GM23338 (cell line): ENCODE data around the gene MTFR1L. TPM values are rescaled to one million over a fixed set of nuclear protein-coding genes. Genes with fewer than 3 reads are reported as not detected.

Experiments
- ATAC-seq: fragments of 200-7000 bp; cut with Tn5 transposase; 3 replicates; pipeline ENCODE4 v1.9.1; 2020
- DNase-seq: peaks from one replicate; pipeline ENCODE4 v3.0.0-alpha.2; 2015; ENCODE audit warnings: low spot score
- H2AFZ ChIP-seq: fragments of 200-600 bp; sonication (generic); 2 replicates; pipeline ENCODE4 v1.8.0; 2016; ENCODE audit warnings: antibody characterized with exemption, mild to moderate bottlenecking, moderate library complexity
- H3F3A ChIP-seq: fragments of 200-600 bp; sonication (generic); replicated peaks from 2 replicates; pipeline ENCODE4 v1.8.0; 2017; ENCODE audit warnings: antibody characterized with exemption, mixed run types, low read depth
- H3K27ac ChIP-seq: fragments of 200-600 bp; sonication (generic); 2 replicates; pipeline ENCODE4 v1.6.1; 2016; ENCODE audit warnings: low read depth
- H3K27me3 ChIP-seq: fragments of 200-600 bp; sonication (generic); 2 replicates; pipeline ENCODE4 v1.8.0; 2016; ENCODE audit warnings: mild to moderate bottlenecking, mixed run types, moderate library complexity; ENCODE audit not compliant: insufficient read depth
- H3K36me3 ChIP-seq: fragments of 200-600 bp; sonication (generic); 2 replicates; pipeline ENCODE4 v1.8.0; 2016; ENCODE audit warnings: mild to moderate bottlenecking; ENCODE audit not compliant: insufficient read depth
- H3K4me1 ChIP-seq: fragments of 200-600 bp; sonication (generic); 2 replicates; pipeline ENCODE4 v1.8.0; 2016; ENCODE audit warnings: mild to moderate bottlenecking, moderate library complexity; ENCODE audit not compliant: insufficient read depth
- H3K4me2 ChIP-seq: fragments of 200-600 bp; sonication (generic); 2 replicates; pipeline ENCODE4 v1.7.1; 2017; ENCODE audit warnings: mixed run types
- H3K4me3 ChIP-seq: fragments of 200-600 bp; sonication (generic); 2 replicates; pipeline ENCODE4 v1.6.1; 2016; ENCODE audit warnings: mixed run types
- H3K79me2 ChIP-seq: fragments of 200-600 bp; sonication (generic); replicated peaks from 2 replicates; pipeline ENCODE4 v1.8.0; 2017; ENCODE audit warnings: mild to moderate bottlenecking; ENCODE audit not compliant: insufficient read depth
- H3K9me2 ChIP-seq: fragments of 200-600 bp; sonication (generic); 2 replicates; pipeline ENCODE4 v1.8.0; 2017; ENCODE audit not compliant: insufficient read depth
- H4K20me1 ChIP-seq: fragments of 200-600 bp; sonication (generic); replicated peaks from 2 replicates; pipeline ENCODE4 v1.8.0; 2017; ENCODE audit warnings: mild to moderate bottlenecking; ENCODE audit not compliant: insufficient read depth
- H3K27ac Mint-ChIP-seq: 2 replicates; pipeline ENCODE4 v1.8.0; 2020; ENCODE audit warnings: inconsistent platforms, mild to moderate bottlenecking, moderate library complexity, mixed read lengths
- H3K27me3 Mint-ChIP-seq: 3 replicates; pipeline ENCODE4 v1.8.0; 2022; ENCODE audit warnings: low read depth, mild to moderate bottlenecking, moderate library complexity, mixed read lengths, inconsistent platforms; ENCODE audit not compliant: insufficient read depth, poor library complexity
- H3K36me3 Mint-ChIP-seq: 3 replicates; pipeline ENCODE4 v1.8.0; 2021; ENCODE audit warnings: low read depth, mild to moderate bottlenecking, inconsistent platforms, moderate library complexity, mixed read lengths
- H3K4me1 Mint-ChIP-seq: 3 replicates; pipeline ENCODE4 v1.8.0; 2020; ENCODE audit warnings: mild to moderate bottlenecking, inconsistent platforms, mixed read lengths
- H3K4me3 Mint-ChIP-seq: 3 replicates; pipeline ENCODE4 v1.8.0; 2021; ENCODE audit warnings: moderate library complexity, mild to moderate bottlenecking, inconsistent platforms, mixed read lengths
- H3K9me3 Mint-ChIP-seq: 3 replicates; pipeline ENCODE4 v1.8.0; 2020; ENCODE audit warnings: moderate library complexity, mild to moderate bottlenecking, inconsistent platforms, mixed read lengths
- CREB1 ChIP-seq: fragments of 250-450 bp; sonication (Bioruptor Pico); IDR thresholded peaks from 2 replicates; pipeline ENCODE4 v1.5.0; 2020; ENCODE audit warnings: low read depth, mild to moderate bottlenecking, moderate library complexity
- CTCF ChIP-seq, 2 experiments: fragments of 200-600 bp in 1 of 2; sonication (generic) in 1 of 2; conservative IDR thresholded peaks; 2 replicates each; pipeline versions ENCODE4 v1.5.1 to v1.6.1; 2016 to 2017; ENCODE audit warnings: antibody characterized with exemption in 2 of 2, low read depth in 2 of 2, mild to moderate bottlenecking in 2 of 2, moderate library complexity in 1 of 2
- EZH2 ChIP-seq: fragments of 200-600 bp; sonication (generic); IDR thresholded peaks from one replicate; pipeline ENCODE4 v1.8.0; 2017; ENCODE audit warnings: antibody characterized with exemption, mild to moderate bottlenecking, low read depth; ENCODE audit not compliant: unreplicated experiment
- POLR2AphosphoS5 ChIP-seq: IDR thresholded peaks from 2 replicates; pipeline ENCODE4 v1.6.1; 2016; ENCODE audit warnings: antibody characterized with exemption, low read depth
- STAT1 ChIP-seq: IDR thresholded peaks from one replicate; pipeline ENCODE4 v1.6.1; 2016; ENCODE audit warnings: antibody characterized with exemption; ENCODE audit not compliant: unreplicated experiment
- ZNF114 ChIP-seq: fragments of 250-450 bp; sonication (Bioruptor Pico); IDR thresholded peaks from 2 replicates; pipeline ENCODE4 v1.5.0; 2020; ENCODE audit warnings: mild to moderate bottlenecking, moderate library complexity
- ZNF462 ChIP-seq: fragments of 250-450 bp; sonication (Bioruptor Pico); IDR thresholded peaks from 2 replicates; pipeline ENCODE4 v1.5.0; 2020; ENCODE audit warnings: mild to moderate bottlenecking, moderate library complexity
- polyA plus RNA-seq: library from polyadenylated mRNA; unstranded; fragments of >200 nt; fragmentation: Nextera tagmentation; extraction: Ambion mirVana; gene quantifications from 2 replicates; pipeline ENCODE4 v1.2.1, GENCODE V29; 2016
- total RNA-seq: library from RNA; depleted of rRNA; stranded (reverse); fragments of >200 nt; shearing (Covaris generic); gene quantifications from 2 replicates; pipeline ENCODE4 v1.2.3, GENCODE V29; 2014
- TF ChIP-seq, protein P1 (sequence below): IDR thresholded peaks from one replicate; pipeline ENCODE4 v1.6.1; 2018; ENCODE audit warnings: antibody characterized with exemption; ENCODE audit not compliant: unreplicated experiment

The MTFR1L gene
- total and polyA plus RNA-seq, 2 experiments from 2014 or later: 14.8 to 22.7 TPM

DNA sequence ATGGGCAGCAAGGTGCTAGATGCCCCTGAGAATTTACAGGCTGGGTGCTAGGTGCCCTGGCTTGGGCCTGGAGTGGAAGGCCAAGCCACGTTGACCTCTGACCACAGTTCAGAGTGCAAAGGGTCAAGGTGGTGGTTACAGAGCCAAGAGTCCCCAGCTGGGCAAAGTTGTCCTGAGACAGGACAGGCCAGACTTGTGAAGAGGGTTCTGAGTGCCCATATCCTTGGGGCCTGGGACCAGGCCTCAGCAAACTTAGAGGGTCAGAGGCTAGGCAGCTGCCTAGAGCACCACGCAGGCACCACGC is 38.7 kb upstream of the MTFR1L start:
- Histone ChIP-seq H4K20me1 (no peaks in the 10 kb centered on the region), H3K4me1 (peaks cover 19% of the 10 kb centered on the region), H3K79me2 (no peaks in the 10 kb centered on the region), H3K27ac (no peak overlapping the region), H3F3A (peaks cover 7% of the 10 kb centered on the region), H3K36me3 (no peaks in the 10 kb centered on the region), H3K4me2 (peak overlapping the region; percentile 56; the same call in 1 of the 2 replicates), H3K9me2 (no peaks in the 10 kb centered on the region), H2AFZ (no peak overlapping the region), H3K27me3 (no peaks in the 10 kb centered on the region), H3K4me3 (no peak overlapping the region)
- Mint-ChIP-seq H3K4me3 (no peak overlapping the region), H3K4me1 (peaks cover 49% of the 10 kb centered on the region), H3K27me3 (peaks cover 17% of the 10 kb centered on the region), H3K27ac (no peak overlapping the region), H3K36me3 (no peaks in the 10 kb centered on the region), H3K9me3 (no peaks in the 10 kb centered on the region)
- DNase-seq (no peak), ATAC-seq (no peak)
- no peak for TF ChIP-seq EZH2
- no peak for TF ChIP-seq POLR2AphosphoS5
- TF ChIP-seq CTCF (conservative IDR thresholded peaks at IDR 0.05; ENCODE audit: low read depth in 2 of 2): no peak
- TF ChIP-seq, protein P1, sequence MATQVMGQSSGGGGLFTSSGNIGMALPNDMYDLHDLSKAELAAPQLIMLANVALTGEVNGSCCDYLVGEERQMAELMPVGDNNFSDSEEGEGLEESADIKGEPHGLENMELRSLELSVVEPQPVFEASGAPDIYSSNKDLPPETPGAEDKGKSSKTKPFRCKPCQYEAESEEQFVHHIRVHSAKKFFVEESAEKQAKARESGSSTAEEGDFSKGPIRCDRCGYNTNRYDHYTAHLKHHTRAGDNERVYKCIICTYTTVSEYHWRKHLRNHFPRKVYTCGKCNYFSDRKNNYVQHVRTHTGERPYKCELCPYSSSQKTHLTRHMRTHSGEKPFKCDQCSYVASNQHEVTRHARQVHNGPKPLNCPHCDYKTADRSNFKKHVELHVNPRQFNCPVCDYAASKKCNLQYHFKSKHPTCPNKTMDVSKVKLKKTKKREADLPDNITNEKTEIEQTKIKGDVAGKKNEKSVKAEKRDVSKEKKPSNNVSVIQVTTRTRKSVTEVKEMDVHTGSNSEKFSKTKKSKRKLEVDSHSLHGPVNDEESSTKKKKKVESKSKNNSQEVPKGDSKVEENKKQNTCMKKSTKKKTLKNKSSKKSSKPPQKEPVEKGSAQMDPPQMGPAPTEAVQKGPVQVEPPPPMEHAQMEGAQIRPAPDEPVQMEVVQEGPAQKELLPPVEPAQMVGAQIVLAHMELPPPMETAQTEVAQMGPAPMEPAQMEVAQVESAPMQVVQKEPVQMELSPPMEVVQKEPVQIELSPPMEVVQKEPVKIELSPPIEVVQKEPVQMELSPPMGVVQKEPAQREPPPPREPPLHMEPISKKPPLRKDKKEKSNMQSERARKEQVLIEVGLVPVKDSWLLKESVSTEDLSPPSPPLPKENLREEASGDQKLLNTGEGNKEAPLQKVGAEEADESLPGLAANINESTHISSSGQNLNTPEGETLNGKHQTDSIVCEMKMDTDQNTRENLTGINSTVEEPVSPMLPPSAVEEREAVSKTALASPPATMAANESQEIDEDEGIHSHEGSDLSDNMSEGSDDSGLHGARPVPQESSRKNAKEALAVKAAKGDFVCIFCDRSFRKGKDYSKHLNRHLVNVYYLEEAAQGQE: no peak
- TF ChIP-seq ZNF114 (CRISPR knock-in tag): no peak

DNA sequence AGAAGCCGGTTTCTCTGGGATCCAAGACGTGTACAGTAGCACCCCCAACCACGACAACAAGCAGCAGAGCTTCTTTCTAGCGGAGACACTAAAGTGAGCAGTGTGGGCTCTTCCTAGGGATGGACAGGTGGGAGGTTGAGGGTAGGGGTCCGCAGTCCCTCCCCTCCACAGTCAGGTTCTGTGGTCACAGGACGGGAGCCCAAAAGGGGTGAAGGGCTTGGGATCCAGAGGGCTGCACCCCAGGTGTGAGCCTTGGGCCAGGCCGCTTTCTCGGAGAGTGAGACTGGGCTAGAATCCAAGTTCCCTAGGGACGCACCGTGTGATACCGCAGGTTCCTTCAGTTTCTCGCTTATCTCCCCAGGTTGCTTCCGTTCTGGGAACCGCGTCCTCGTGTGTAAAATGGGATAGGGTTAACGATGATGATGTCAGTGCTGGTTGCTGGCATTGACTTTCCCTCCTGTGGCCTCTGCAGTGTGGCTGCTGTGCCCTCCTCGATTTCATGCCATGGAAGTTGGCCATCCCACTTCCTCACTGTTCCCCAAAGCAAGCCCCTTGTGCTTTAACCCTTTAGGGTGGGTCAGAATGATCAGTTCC is 37.0 kb upstream of the MTFR1L start:
- no peaks in the 10 kb centered on the region for H3K27me3 ChIP-seq
- H3K4me1 Mint-ChIP-seq: peaks cover 47% of the 10 kb centered on the region
- no peaks in the 10 kb centered on the region for H3K9me3 Mint-ChIP-seq
- H3K79me2 ChIP-seq: no peaks in the 10 kb centered on the region
- peaks cover 14% of the 10 kb centered on the region for H3K27me3 Mint-ChIP-seq
- H3K36me3 ChIP-seq: no peaks in the 10 kb centered on the region
- DNase-seq: no peak
- H3K4me1 ChIP-seq: peaks cover 19% of the 10 kb centered on the region
- no peak overlapping the region for H3K4me2 ChIP-seq
- no peak overlapping the region for H3K27ac ChIP-seq
- H3K4me3 Mint-ChIP-seq: no peak overlapping the region
- no peak for ATAC-seq
- H3K36me3 Mint-ChIP-seq: no peaks in the 10 kb centered on the region
- H3K27ac Mint-ChIP-seq: no peak overlapping the region
- H3F3A ChIP-seq: peaks cover 7% of the 10 kb centered on the region
- H3K9me2 ChIP-seq: no peaks in the 10 kb centered on the region
- H4K20me1 ChIP-seq: no peaks in the 10 kb centered on the region
- no peak overlapping the region for H3K4me3 ChIP-seq
- H2AFZ ChIP-seq: no peak overlapping the region
- TF ChIP-seq ZNF462 (CRISPR knock-in tag) (no peak), CREB1 (CRISPR knock-in tag) (no peak), STAT1 (no peak)
